HCT116 (cell line): ENCODE results near the gene SORCS2. TPM values are rescaled to one million over a fixed set of nuclear protein-coding genes. Genes with fewer than 3 reads are reported as not detected.

ENCODE experiments used
- ATAC-seq: fragments of 200-7000 bp; cut with Tn5 transposase; 2 replicates; pipeline ENCODE4 v1.9.1; 2020; ENCODE audit warnings: mild to moderate bottlenecking, moderate library complexity
- BruUV-seq: library from RNA; stranded (reverse); fragments of 400-500 nt; replicated peaks from 2 replicates; lab custom pipeline; 2021; lab: Mats Ljungman, UMichigan
- CTCF ChIA-PET: fragments of 300-600 bp; sonication (Branson Sonifier 250); formaldehyde crosslinking; loops from one replicate; lab custom pipeline; 2021; ENCODE audit warnings: antibody characterized with exemption; lab: Charles Lee
- POLR2A ChIA-PET: fragments of 300-600, 350-600 bp; sonication (Branson Sonifier 250); formaldehyde crosslinking; loops from one replicate; lab custom pipeline; 2021; ENCODE audit warnings: antibody characterized with exemption; lab: Charles Lee
- RAD21 ChIA-PET, 2 experiments: fragments of 300-600 bp; sonication (Branson Sonifier 250); formaldehyde crosslinking; loops; one replicate each; lab custom pipeline; 2023; ENCODE audit warnings: low total read pairs in 2 of 2; ENCODE audit not compliant: uncharacterized antibody in 2 of 2, unreplicated experiment in 2 of 2, low non-redundant PET in 1 of 2; lab: Charles Lee
- DNase-seq: peaks from one replicate; pipeline ENCODE4 v3.0.0-alpha.2; 2010; ENCODE audit warnings: low read depth, low spot score
- H2AFZ ChIP-seq: fragments of 200-600 bp; shearing (Covaris generic), sonication (generic); 2 replicates; pipeline ENCODE4 v1.6.1; 2017; ENCODE audit warnings: low read depth, mixed run types, mixed read lengths, antibody characterized with exemption, low read length; ENCODE audit not compliant: poor library complexity, severe bottlenecking
- H3K27ac ChIP-seq: 2 replicates; pipeline ENCODE4 v1.5.1; 2012; ENCODE audit warnings: low read depth, low read length
- H3K27me3 ChIP-seq: fragments of 200-600 bp; sonication (generic); 2 replicates; pipeline ENCODE4 v1.6.1; 2016; ENCODE audit warnings: mixed run types, low read length, mixed read lengths; ENCODE audit not compliant: insufficient read depth
- H3K36me3 ChIP-seq, 2 experiments: fragments of 200-500 bp in 1 of 2; fragments of 200-600 bp in 1 of 2; sonication (Bioruptor generic) in 1 of 2; sonication (generic) in 1 of 2; 2 replicates each; pipeline versions ENCODE4 v1.5.1 to v1.6.1; 2014 to 2016; ENCODE audit warnings: low read length in 2 of 2, inconsistent platforms in 1 of 2, mixed read lengths in 1 of 2, mixed run types in 1 of 2; ENCODE audit not compliant: insufficient read depth in 2 of 2, control insufficient read depth in 1 of 2
- H3K4me1 ChIP-seq, 2 experiments: fragments of 200-600 bp in 1 of 2; sonication (generic) in 1 of 2; 2 replicates each; pipeline versions ENCODE4 v1.5.1 to v1.6.1; 2012 to 2017; ENCODE audit warnings: low read length in 2 of 2, inconsistent platforms in 1 of 2, mild to moderate bottlenecking in 1 of 2, mixed read lengths in 1 of 2, mixed run types in 1 of 2, moderate library complexity in 1 of 2; ENCODE audit not compliant: insufficient read depth in 2 of 2, control insufficient read depth in 1 of 2
- H3K4me2 ChIP-seq: fragments of 200-600 bp; sonication (generic); 2 replicates; pipeline ENCODE4 v1.6.1; 2017; ENCODE audit warnings: mixed run types, low read length, mixed read lengths
- H3K4me3 ChIP-seq, 2 experiments: fragments of 200-600 bp in 1 of 2; sonication (generic) in 1 of 2; replicated peaks in 1 of 2; 2 replicates each; pipeline ENCODE4 v1.5.1; 2011 to 2016; ENCODE audit warnings: low read length in 2 of 2, control low read depth in 1 of 2, low read depth in 1 of 2, mild to moderate bottlenecking in 1 of 2, mixed read lengths in 1 of 2, mixed run types in 1 of 2
- H3K79me2 ChIP-seq: fragments of 200-600 bp; sonication (generic); 2 replicates; pipeline ENCODE4 v1.6.1; 2017; ENCODE audit warnings: mild to moderate bottlenecking, mixed run types, low read length, moderate library complexity, mixed read lengths; ENCODE audit not compliant: insufficient read depth
- H3K9ac ChIP-seq: fragments of 200-600 bp; sonication (generic); 2 replicates; pipeline ENCODE4 v1.6.1; 2016; ENCODE audit warnings: low read length, mixed read lengths
- H3K9me2 ChIP-seq: fragments of 200-600 bp; sonication (generic), shearing (Covaris generic); 2 replicates; pipeline ENCODE4 v1.6.1; 2017; ENCODE audit warnings: mixed run types, mild to moderate bottlenecking, moderate library complexity; ENCODE audit not compliant: insufficient read depth
- H3K9me3 ChIP-seq, 2 experiments: fragments of 200-500 bp in 1 of 2; fragments of 200-600 bp in 1 of 2; sonication (Bioruptor generic) in 1 of 2; sonication (generic) in 1 of 2; 2 replicates each; pipeline ENCODE4 v1.6.1; 2014 to 2017; ENCODE audit warnings: low read length in 2 of 2, mixed read lengths in 2 of 2, inconsistent platforms in 1 of 2, low read depth in 1 of 2, mild to moderate bottlenecking in 1 of 2, mixed run types in 1 of 2, moderate library complexity in 1 of 2; ENCODE audit not compliant: control insufficient read depth in 1 of 2, insufficient read depth in 1 of 2
- H4K20me1 ChIP-seq: fragments of 200-600 bp; sonication (generic), shearing (Covaris generic); 2 replicates; pipeline ENCODE4 v1.6.1; 2017; ENCODE audit warnings: mixed run types, mild to moderate bottlenecking, moderate library complexity; ENCODE audit not compliant: insufficient read depth
- CEBPB ChIP-seq: IDR thresholded peaks from 2 replicates; pipeline ENCODE4 v1.6.1; 2012; ENCODE audit warnings: low read depth
- EGR1 ChIP-seq: IDR thresholded peaks from 2 replicates; pipeline ENCODE4 v1.6.1; 2012; ENCODE audit warnings: low read depth
- EZH2phosphoT487 ChIP-seq: fragments of 200-600 bp; IDR thresholded peaks from 2 replicates; pipeline ENCODE4 v1.6.1; 2018; ENCODE audit warnings: antibody characterized with exemption, borderline replicate concordance
- POLR2A ChIP-seq: IDR thresholded peaks from 2 replicates; pipeline ENCODE4 v1.7.0; 2011; ENCODE audit warnings: borderline replicate concordance; ENCODE audit not compliant: insufficient read depth, insufficient read length; ENCODE audit errors: extremely low read depth
- SP1 ChIP-seq: IDR thresholded peaks from 2 replicates; pipeline ENCODE4 v1.6.1; 2012; ENCODE audit warnings: low read depth
- SRF ChIP-seq: IDR thresholded peaks from 2 replicates; pipeline ENCODE4 v1.6.1; 2012; ENCODE audit warnings: low read depth
- TCF7L2 ChIP-seq: IDR thresholded peaks from 2 replicates; pipeline ENCODE4 v1.7.0; 2011; ENCODE audit warnings: borderline replicate concordance, inconsistent platforms; ENCODE audit not compliant: insufficient read depth, insufficient read length; ENCODE audit errors: extremely low read depth
- ZNF274 ChIP-seq: fragments of 200-500 bp; sonication (Bioruptor generic); IDR thresholded peaks from 2 replicates; pipeline ENCODE4 v1.6.1; 2014; ENCODE audit warnings: mild to moderate bottlenecking, low read depth, low read length, inconsistent platforms
- intact Hi-C: fragments of 100-400 bp; cut with micrococcal nuclease; formaldehyde crosslinking; loops from 2 replicates; pipeline ENCODE4 v1.10.0; 2022
- total RNA-seq: library from RNA; stranded (reverse); gene quantifications from one replicate; pipeline ENCODE4 v1.2.1, GENCODE V29; 2021; ENCODE audit not compliant: unreplicated experiment
- TF ChIP-seq, protein P1 (sequence below): IDR thresholded peaks from 2 replicates; pipeline ENCODE4 v1.6.1; 2011; ENCODE audit warnings: mild to moderate bottlenecking, low read length, moderate library complexity; ENCODE audit not compliant: insufficient replicate concordance; ENCODE audit errors: extremely low read depth
- TF ChIP-seq, protein P2 (sequence below): IDR thresholded peaks from 2 replicates; pipeline ENCODE4 v1.6.1; 2012; ENCODE audit warnings: low read depth

The SORCS2 gene
- total RNA-seq, 1 experiment from 2014 or later: 0.37 TPM

DNA sequence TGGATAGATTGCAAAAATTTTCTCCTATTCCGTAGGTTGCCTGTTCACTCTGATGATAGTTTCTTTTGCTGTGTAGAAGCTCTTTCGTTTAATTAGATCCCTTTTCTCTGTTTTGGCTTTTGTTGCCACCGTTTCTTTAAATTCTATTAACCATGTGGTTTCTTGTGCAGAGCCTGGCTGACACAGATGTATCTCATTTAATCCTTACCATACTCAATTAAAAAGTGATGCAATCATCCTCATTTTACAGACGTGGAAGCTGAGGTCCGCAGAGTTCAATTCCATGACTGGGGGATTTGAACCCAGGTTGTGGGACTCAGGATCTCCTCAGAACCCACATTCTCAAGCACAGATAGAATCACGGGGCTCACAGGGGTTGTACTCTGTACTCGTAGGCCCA is 66.7 kb downstream of the SORCS2 start:
- Histone ChIP-seq H4K20me1 (no peaks in the 10 kb centered on the region), H3K4me2 (no peak overlapping the region), H3K79me2 (no peaks in the 10 kb centered on the region), H3K27me3 (0 out of 2 replicates have a peak, but pooled peaks cover 3% of the 10 kb centered on the region), H3K9ac (no peak overlapping the region), H3K27ac (no peak overlapping the region), H2AFZ (no peak overlapping the region), H3K4me1 (peaks cover 0 to 13% of the 10 kb centered on the region in 2 experiments; a peak in 2 of 4 replicates), H3K9me3 (no peaks in the 10 kb centered on the region), H3K36me3 (no peaks in the 10 kb centered on the region), H3K9me2 (no peaks in the 10 kb centered on the region), H3K4me3 (no peak overlapping the region)
- ChIA-PET POLR2A (interaction anchor here (0.6 kb wide), 1 partner anchor 261 kb away, joined by 3 read pairs; no protein-coding TSS in a partner anchor), CTCF (no interaction called here), RAD21 (no interaction called here)
- ATAC-seq (no peak), DNase-seq (no peak)
- intact Hi-C loops: no loop called here
- BruUV-seq: no TSS peak
- no peak for TF ChIP-seq TCF7L2
- TF ChIP-seq SP1: no peak
- TF ChIP-seq, protein P1, sequence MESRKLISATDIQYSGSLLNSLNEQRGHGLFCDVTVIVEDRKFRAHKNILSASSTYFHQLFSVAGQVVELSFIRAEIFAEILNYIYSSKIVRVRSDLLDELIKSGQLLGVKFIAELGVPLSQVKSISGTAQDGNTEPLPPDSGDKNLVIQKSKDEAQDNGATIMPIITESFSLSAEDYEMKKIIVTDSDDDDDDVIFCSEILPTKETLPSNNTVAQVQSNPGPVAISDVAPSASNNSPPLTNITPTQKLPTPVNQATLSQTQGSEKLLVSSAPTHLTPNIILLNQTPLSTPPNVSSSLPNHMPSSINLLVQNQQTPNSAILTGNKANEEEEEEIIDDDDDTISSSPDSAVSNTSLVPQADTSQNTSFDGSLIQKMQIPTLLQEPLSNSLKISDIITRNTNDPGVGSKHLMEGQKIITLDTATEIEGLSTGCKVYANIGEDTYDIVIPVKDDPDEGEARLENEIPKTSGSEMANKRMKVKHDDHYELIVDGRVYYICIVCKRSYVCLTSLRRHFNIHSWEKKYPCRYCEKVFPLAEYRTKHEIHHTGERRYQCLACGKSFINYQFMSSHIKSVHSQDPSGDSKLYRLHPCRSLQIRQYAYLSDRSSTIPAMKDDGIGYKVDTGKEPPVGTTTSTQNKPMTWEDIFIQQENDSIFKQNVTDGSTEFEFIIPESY: no peak
- TF ChIP-seq SRF: no peak
- TF ChIP-seq POLR2A: no peak
- TF ChIP-seq, protein P2, sequence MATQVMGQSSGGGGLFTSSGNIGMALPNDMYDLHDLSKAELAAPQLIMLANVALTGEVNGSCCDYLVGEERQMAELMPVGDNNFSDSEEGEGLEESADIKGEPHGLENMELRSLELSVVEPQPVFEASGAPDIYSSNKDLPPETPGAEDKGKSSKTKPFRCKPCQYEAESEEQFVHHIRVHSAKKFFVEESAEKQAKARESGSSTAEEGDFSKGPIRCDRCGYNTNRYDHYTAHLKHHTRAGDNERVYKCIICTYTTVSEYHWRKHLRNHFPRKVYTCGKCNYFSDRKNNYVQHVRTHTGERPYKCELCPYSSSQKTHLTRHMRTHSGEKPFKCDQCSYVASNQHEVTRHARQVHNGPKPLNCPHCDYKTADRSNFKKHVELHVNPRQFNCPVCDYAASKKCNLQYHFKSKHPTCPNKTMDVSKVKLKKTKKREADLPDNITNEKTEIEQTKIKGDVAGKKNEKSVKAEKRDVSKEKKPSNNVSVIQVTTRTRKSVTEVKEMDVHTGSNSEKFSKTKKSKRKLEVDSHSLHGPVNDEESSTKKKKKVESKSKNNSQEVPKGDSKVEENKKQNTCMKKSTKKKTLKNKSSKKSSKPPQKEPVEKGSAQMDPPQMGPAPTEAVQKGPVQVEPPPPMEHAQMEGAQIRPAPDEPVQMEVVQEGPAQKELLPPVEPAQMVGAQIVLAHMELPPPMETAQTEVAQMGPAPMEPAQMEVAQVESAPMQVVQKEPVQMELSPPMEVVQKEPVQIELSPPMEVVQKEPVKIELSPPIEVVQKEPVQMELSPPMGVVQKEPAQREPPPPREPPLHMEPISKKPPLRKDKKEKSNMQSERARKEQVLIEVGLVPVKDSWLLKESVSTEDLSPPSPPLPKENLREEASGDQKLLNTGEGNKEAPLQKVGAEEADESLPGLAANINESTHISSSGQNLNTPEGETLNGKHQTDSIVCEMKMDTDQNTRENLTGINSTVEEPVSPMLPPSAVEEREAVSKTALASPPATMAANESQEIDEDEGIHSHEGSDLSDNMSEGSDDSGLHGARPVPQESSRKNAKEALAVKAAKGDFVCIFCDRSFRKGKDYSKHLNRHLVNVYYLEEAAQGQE: no peak
- TF ChIP-seq EZH2phosphoT487: no peak
- TF ChIP-seq EGR1: no peak
- TF ChIP-seq ZNF274: no peak
- no peak for TF ChIP-seq CEBPB
